IPS-15b (cell line): Measurements from ENCODE around the gene TTPAL.

Experiments used
- H3K27me3 ChIP-seq: one replicate; pipeline ENCODE4 v1.6.1; 2013; ENCODE audit warnings: low read length; ENCODE audit not compliant: control insufficient read depth, insufficient read depth
- H3K36me3 ChIP-seq: one replicate; pipeline ENCODE4 v1.6.1; 2013; ENCODE audit warnings: low read length; ENCODE audit not compliant: control insufficient read depth, insufficient read depth
- H3K4me1 ChIP-seq: one replicate; pipeline ENCODE4 v1.6.1; 2013; ENCODE audit warnings: mild to moderate bottlenecking, low read length; ENCODE audit not compliant: control insufficient read depth, insufficient read depth
- H3K4me3 ChIP-seq: one replicate; pipeline ENCODE4 v1.5.1; 2013; ENCODE audit warnings: low read depth, low read length
- H3K9ac ChIP-seq: one replicate; pipeline ENCODE4 v1.6.1; 2013; ENCODE audit warnings: low read depth, mild to moderate bottlenecking, low read length
- H3K9me3 ChIP-seq: one replicate; pipeline ENCODE4 v1.6.1; 2013; ENCODE audit warnings: mild to moderate bottlenecking, low read length; ENCODE audit not compliant: control insufficient read depth, insufficient read depth

The TTPAL gene

DNA sequence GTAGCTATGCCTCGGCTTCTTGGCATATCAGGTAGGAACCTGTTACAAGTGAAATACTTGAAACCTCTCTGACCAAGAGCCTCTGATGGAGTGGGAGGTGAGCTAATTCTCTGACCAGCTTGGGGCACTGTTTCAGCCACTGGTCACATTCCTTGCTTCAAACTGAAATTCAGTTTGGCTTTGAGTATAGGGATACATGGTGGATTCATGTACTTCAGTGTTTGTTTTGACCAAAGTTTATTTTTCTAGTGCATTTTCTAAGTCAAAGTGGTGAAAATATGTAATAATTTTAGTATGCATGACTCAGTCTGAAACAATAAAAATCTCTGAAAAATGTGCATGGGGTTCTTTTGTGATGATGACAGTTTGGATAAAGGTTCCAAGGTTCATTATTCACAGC, 18.6 kb downstream of the TTPAL start:
- Histone ChIP-seq H3K27me3 (no peaks in the 10 kb centered on the region), H3K9ac (no peak overlapping the region), H3K36me3 (peaks cover 8% of the 10 kb centered on the region), H3K4me3 (no peak overlapping the region), H3K9me3 (no peaks in the 10 kb centered on the region), H3K4me1 (no peaks in the 10 kb centered on the region)

DNA sequence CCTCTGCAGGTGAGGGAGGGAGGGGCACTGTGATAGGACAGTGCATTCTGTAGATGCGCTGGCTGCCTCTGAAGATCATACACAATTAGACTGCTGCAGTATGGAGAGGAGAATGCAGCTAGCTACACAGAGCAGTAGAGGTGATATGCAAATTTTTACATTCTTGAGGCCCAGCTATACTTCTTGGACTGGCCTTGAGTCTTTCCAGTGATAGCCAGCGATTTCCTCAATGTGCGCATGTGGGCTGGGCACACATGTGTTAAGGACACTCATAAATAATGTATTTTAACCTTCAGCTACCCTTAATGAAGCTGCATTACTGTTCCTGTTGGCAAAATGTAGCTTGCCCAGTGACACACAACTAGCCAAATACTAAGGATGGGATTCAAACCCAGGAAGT, 19.0 kb downstream of the TTPAL start:
- Histone ChIP-seq H3K9me3 (no peaks in the 10 kb centered on the region), H3K9ac (no peak overlapping the region), H3K4me3 (no peak overlapping the region), H3K36me3 (peaks cover 5% of the 10 kb centered on the region), H3K27me3 (no peaks in the 10 kb centered on the region), H3K4me1 (no peaks in the 10 kb centered on the region)

DNA sequence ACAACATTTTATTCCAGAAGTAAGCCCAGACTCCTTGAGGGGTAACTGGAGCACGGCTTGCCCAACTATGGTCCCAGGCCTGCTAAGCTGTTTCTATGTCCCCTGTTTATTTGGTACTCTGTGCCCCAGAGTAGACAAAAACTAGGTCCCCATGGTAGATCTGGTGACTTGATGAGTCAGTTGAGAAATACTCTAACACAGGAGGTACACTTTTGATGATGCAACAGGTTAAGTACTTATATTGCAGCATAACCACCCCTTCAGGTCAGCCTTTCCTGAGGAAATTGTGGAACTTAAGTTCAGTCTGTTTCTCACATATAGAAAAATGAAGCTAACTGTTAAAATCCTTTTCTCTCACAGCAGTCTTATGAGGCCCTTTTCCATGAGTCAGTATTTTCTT, 19.6 kb downstream of the TTPAL start:
- Histone ChIP-seq H3K27me3 (no peaks in the 10 kb centered on the region), H3K36me3 (peaks cover 9% of the 10 kb centered on the region), H3K4me1 (no peaks in the 10 kb centered on the region), H3K9ac (no peak overlapping the region), H3K4me3 (no peak overlapping the region), H3K9me3 (no peaks in the 10 kb centered on the region)

DNA sequence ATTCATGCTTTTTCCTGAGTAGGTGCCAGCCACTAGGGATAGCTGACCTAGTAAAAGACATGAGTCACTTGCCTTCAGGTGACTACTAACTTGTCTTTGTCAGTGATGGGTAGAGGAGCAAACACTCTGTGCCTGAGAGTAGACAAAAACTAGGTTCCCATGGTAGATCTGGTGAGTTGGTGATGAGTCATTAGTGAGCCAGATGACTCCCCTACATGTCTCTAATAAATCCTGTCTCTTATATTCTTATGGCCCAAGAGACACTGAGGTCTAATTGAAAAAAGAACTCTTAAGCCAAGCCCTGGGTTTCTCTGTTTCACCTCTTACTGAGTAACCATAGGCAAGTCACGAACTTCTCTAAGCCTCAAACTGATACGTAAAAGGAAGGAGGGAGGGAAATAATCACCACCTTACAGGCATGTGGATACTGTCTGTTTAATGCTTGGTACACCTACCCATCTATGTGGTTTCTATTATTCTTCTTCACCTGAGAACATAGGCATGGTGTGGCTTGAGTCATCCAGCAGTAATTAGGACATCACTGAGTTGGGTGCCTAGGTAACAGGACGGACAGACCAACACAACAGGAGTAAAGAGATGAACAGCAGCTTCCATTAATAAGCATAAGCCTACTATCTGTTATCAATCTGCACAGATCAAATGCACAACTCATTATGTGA, 20.3 kb downstream of the TTPAL start:
- no peaks in the 10 kb centered on the region for H3K4me1 ChIP-seq
- no peaks in the 10 kb centered on the region for H3K9me3 ChIP-seq
- no peak overlapping the region for H3K9ac ChIP-seq
- peaks cover 13% of the 10 kb centered on the region for H3K36me3 ChIP-seq
- H3K4me3 ChIP-seq = no peak overlapping the region
- no peaks in the 10 kb centered on the region for H3K27me3 ChIP-seq

DNA sequence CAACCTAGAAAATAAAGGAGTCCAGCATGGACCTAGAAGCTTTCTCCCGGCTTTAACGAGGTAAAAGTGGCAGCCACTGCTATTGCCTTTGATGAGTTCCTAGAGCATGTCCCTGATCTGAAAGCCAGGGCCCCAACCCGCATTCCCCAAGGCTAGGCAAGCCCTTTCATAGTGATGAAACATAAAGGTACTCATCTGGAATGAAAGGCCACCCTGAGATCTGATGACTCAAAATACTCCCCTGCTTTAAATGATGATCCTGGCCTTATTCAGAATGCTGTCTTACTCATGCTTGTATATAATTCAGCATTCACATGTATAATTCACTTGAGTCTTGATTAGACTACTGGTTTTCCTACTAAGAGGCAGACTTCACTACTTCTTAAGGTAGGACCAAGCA, 21.3 kb downstream of the TTPAL start:
- Histone ChIP-seq H3K36me3 (peaks cover 17% of the 10 kb centered on the region), H3K9ac (no peak overlapping the region), H3K9me3 (no peaks in the 10 kb centered on the region), H3K4me3 (no peak overlapping the region), H3K4me1 (no peaks in the 10 kb centered on the region), H3K27me3 (no peaks in the 10 kb centered on the region)

DNA sequence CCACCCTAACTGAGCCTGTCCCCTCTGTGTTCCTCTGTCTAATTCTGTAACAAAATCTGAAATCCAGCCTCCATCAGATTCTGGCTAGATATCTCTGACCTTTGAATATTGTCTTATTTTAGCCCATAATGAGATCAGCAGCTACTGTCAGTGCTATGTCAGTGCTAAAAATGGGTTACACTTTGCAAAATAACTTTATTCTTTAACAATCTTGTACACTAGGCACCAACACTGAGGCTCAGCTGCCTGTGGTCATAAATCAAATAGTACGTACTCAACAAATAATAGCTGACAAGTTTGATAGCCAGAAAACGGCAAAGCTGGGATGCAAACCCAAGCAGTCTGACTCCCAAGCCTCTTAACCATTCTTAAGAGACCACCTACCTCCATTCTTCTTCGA, 22.1 kb downstream of the TTPAL start:
- H3K9ac ChIP-seq = no peak overlapping the region
- no peak overlapping the region for H3K4me3 ChIP-seq
- H3K9me3 ChIP-seq = no peaks in the 10 kb centered on the region
- H3K36me3 ChIP-seq = peaks cover 18% of the 10 kb centered on the region
- H3K27me3 ChIP-seq = no peaks in the 10 kb centered on the region
- no peaks in the 10 kb centered on the region for H3K4me1 ChIP-seq

DNA sequence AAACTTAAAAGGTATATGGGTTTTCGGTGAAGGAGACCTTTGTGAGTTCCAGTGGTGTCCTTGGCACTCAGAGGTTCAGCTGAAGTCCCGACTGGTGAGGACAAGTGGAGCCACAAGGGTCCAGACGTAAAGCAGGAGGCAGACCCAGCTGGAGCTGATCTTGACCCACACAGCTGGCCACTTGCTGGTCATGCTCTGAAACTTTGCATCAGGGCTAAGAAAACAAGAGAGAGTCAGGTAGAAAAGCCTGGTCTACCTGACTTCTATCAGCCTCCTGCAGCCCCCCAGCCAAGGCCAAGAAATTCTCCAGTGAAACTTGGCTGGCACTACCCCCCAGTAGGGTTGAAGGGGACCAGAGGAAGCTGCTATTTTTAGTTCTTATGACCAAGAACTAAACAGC, 24.5 kb downstream of the TTPAL start:
- peaks cover 18% of the 10 kb centered on the region for H3K36me3 ChIP-seq
- H3K9ac ChIP-seq = no peak overlapping the region
- no peak overlapping the region for H3K4me3 ChIP-seq
- H3K9me3 ChIP-seq = no peaks in the 10 kb centered on the region
- no peaks in the 10 kb centered on the region for H3K27me3 ChIP-seq
- no peaks in the 10 kb centered on the region for H3K4me1 ChIP-seq

DNA sequence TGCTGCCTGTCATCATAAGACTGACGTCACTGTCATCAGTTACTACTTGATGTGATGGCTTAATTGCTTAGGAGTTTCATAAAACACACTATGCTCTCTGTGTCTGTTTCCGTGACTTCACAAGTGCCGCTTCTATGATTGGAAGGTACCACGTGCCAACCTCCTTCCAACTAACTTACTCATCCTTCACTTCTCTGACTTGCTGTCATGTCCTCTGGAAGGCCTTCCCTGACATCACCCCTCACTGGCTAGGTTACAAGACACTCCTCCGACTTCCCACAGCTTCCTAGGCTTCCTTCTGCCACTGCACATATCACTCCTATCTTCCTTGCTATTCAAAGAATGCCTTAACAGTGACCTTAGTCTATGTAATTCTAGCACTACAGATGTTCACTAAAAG, 25.8 kb downstream of the TTPAL start:
- H3K27me3 ChIP-seq = no peaks in the 10 kb centered on the region
- H3K36me3 ChIP-seq = peaks cover 18% of the 10 kb centered on the region
- H3K9ac ChIP-seq = no peak overlapping the region

DNA sequence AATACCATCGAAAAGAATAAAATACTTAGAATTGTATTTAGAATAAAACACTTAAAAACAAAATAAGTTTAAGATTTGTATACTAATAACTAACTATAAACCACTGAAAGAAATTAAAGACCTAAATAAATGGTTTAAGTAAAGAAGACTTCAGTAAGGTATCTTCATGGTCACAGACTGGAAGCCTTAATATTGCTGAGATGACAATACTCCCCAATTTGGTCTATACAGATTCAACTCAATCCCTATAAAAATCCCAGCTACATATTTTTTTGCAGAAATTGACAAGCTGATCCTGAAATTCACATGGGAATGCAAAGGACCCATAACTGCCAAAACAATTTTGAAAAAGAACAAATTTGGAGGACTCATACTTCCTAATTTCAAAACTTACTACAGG, 27.3 kb downstream of the TTPAL start:
- no peaks in the 10 kb centered on the region for H3K27me3 ChIP-seq
- no peak overlapping the region for H3K9ac ChIP-seq
- no peak overlapping the region for H3K4me3 ChIP-seq
- no peaks in the 10 kb centered on the region for H3K9me3 ChIP-seq
- H3K4me1 ChIP-seq = no peaks in the 10 kb centered on the region
- peaks cover 18% of the 10 kb centered on the region for H3K36me3 ChIP-seq

More for the DNA sequence above, 25.8 kb downstream of the TTPAL start:
- Histone ChIP-seq H3K9me3 (no peaks in the 10 kb centered on the region), H3K4me3 (no peak overlapping the region), H3K4me1 (no peaks in the 10 kb centered on the region)

DNA sequence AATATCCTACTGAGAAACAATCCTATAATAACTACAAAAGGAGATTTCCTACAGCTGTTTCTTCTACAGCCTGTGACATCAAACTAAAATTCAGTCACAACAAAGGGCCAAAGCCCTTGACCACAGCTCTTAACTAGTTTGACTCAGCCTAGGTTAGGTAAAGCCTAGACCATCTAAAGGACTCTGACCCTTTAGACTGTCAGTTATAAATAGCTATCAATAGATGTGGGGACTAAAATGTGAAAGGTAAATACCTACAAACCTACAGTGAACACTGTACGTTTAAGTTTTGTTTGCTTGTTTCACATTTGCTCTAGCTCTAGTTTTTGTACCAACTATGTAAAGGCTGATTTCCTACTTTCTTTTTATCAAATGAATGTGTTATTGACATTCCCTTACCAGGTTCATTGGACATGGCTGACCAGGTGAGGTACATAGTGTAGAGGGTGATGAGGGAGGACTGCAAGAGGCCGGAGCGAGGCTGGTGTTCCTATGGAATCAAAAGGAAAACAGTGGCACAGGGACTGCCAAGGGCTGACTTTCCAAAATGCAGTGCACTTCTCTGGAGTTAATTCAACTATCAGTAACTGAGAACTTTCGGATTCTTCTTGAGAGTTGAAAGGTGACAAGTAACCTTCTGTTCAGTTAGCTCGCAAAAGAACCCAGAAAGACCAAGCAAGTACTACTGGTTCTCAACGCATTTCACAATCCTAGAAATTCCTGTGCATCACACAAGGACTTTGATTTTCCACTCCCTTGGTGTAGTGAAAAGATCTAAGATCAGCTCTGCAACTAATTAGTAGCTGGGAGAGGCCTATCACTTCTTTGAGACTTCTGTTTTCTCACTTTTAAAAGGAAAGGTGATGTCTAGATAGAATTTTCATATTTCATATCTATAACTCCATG, 29.0 kb downstream of the TTPAL start:
- Histone ChIP-seq H3K4me3 (no peak overlapping the region), H3K9ac (no peak overlapping the region), H3K36me3 (peaks cover 18% of the 10 kb centered on the region), H3K9me3 (no peaks in the 10 kb centered on the region), H3K27me3 (no peaks in the 10 kb centered on the region), H3K4me1 (no peaks in the 10 kb centered on the region)

DNA sequence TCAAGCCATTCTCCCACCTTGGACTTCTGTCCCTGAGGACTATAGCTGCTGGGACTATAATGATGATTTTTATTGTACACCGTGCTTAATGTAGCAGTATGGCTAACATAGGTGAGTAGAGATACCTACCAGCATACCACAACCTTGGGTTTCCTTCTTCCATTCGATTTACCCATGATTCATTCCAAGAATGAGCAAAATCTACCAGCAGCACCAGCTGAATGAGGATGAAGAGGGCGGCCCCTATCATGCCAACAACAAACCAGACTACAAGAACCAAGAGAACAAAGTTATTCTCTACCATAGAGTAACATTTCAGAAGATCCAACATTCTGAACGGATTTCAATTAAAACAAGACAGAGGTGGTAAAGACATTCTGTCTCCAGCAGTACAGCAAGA, 34.1 kb downstream of the TTPAL start:
- no peak overlapping the region for H3K9ac ChIP-seq
- H3K4me1 ChIP-seq = no peaks in the 10 kb centered on the region
- no peaks in the 10 kb centered on the region for H3K9me3 ChIP-seq
- no peak overlapping the region for H3K4me3 ChIP-seq
- no peaks in the 10 kb centered on the region for H3K27me3 ChIP-seq
- peaks cover 2% of the 10 kb centered on the region for H3K36me3 ChIP-seq

DNA sequence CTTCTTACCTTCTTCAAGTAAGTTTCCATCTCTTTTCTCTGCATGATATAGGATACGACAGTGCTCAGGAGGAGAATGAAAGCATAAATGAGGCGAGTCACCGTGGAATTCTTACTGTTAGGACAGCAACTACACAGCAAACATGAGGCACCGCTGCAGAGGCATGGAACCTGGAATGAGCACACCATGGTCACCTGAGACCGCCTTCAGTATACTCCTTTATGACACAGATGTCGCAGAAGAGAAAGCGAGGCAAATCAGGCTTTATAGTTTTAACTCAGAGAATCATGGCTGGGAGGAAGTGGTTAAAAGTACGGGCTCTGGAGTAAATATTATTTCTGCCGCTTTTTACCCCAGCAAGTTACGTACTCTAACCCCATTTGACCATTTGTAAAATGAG, 38.2 kb downstream of the TTPAL start:
- H3K4me1 ChIP-seq = peaks cover 2% of the 10 kb centered on the region
- H3K27me3 ChIP-seq = no peaks in the 10 kb centered on the region
- H3K4me3 ChIP-seq = no peak overlapping the region
- peaks cover 2% of the 10 kb centered on the region for H3K36me3 ChIP-seq
- H3K9ac ChIP-seq = no peak overlapping the region
- H3K9me3 ChIP-seq = no peaks in the 10 kb centered on the region
